HCT116 (cell line): Measurements from ENCODE around the gene ARHGEF16. TPM values are rescaled to one million over a fixed set of nuclear protein-coding genes. Genes with fewer than 3 reads are reported as not detected.

Source experiments
- ATAC-seq: fragments of 200-7000 bp; cut with Tn5 transposase; 2 replicates; pipeline ENCODE4 v1.9.1; 2020; ENCODE audit warnings: mild to moderate bottlenecking, moderate library complexity
- BruUV-seq: library from RNA; stranded (reverse); fragments of 400-500 nt; replicated peaks from 2 replicates; lab custom pipeline; 2021; lab: Mats Ljungman, UMichigan
- CTCF ChIA-PET: fragments of 300-600 bp; sonication (Branson Sonifier 250); formaldehyde crosslinking; loops from one replicate; lab custom pipeline; 2021; ENCODE audit warnings: antibody characterized with exemption; lab: Charles Lee
- POLR2A ChIA-PET: fragments of 300-600, 350-600 bp; sonication (Branson Sonifier 250); formaldehyde crosslinking; loops from one replicate; lab custom pipeline; 2021; ENCODE audit warnings: antibody characterized with exemption; lab: Charles Lee
- RAD21 ChIA-PET, 2 experiments: fragments of 300-600 bp; sonication (Branson Sonifier 250); formaldehyde crosslinking; loops; one replicate each; lab custom pipeline; 2023; ENCODE audit warnings: low total read pairs in 2 of 2; ENCODE audit not compliant: uncharacterized antibody in 2 of 2, unreplicated experiment in 2 of 2, low non-redundant PET in 1 of 2; lab: Charles Lee
- DNase-seq: peaks from one replicate; pipeline ENCODE4 v3.0.0-alpha.2; 2010; ENCODE audit warnings: low read depth, low spot score
- H2AFZ ChIP-seq: fragments of 200-600 bp; shearing (Covaris generic), sonication (generic); 2 replicates; pipeline ENCODE4 v1.6.1; 2017; ENCODE audit warnings: low read depth, mixed run types, mixed read lengths, antibody characterized with exemption, low read length; ENCODE audit not compliant: poor library complexity, severe bottlenecking
- H3K27ac ChIP-seq: 2 replicates; pipeline ENCODE4 v1.5.1; 2012; ENCODE audit warnings: low read depth, low read length
- H3K27me3 ChIP-seq: fragments of 200-600 bp; sonication (generic); 2 replicates; pipeline ENCODE4 v1.6.1; 2016; ENCODE audit warnings: mixed run types, low read length, mixed read lengths; ENCODE audit not compliant: insufficient read depth
- H3K36me3 ChIP-seq, 2 experiments: fragments of 200-500 bp in 1 of 2; fragments of 200-600 bp in 1 of 2; sonication (Bioruptor generic) in 1 of 2; sonication (generic) in 1 of 2; 2 replicates each; pipeline versions ENCODE4 v1.5.1 to v1.6.1; 2014 to 2016; ENCODE audit warnings: low read length in 2 of 2, inconsistent platforms in 1 of 2, mixed read lengths in 1 of 2, mixed run types in 1 of 2; ENCODE audit not compliant: insufficient read depth in 2 of 2, control insufficient read depth in 1 of 2
- H3K4me1 ChIP-seq, 2 experiments: fragments of 200-600 bp in 1 of 2; sonication (generic) in 1 of 2; 2 replicates each; pipeline versions ENCODE4 v1.5.1 to v1.6.1; 2012 to 2017; ENCODE audit warnings: low read length in 2 of 2, inconsistent platforms in 1 of 2, mild to moderate bottlenecking in 1 of 2, mixed read lengths in 1 of 2, mixed run types in 1 of 2, moderate library complexity in 1 of 2; ENCODE audit not compliant: insufficient read depth in 2 of 2, control insufficient read depth in 1 of 2
- H3K4me2 ChIP-seq: fragments of 200-600 bp; sonication (generic); 2 replicates; pipeline ENCODE4 v1.6.1; 2017; ENCODE audit warnings: mixed run types, low read length, mixed read lengths
- H3K4me3 ChIP-seq, 2 experiments: fragments of 200-600 bp in 1 of 2; sonication (generic) in 1 of 2; replicated peaks in 1 of 2; 2 replicates each; pipeline ENCODE4 v1.5.1; 2011 to 2016; ENCODE audit warnings: low read length in 2 of 2, control low read depth in 1 of 2, low read depth in 1 of 2, mild to moderate bottlenecking in 1 of 2, mixed read lengths in 1 of 2, mixed run types in 1 of 2
- H3K79me2 ChIP-seq: fragments of 200-600 bp; sonication (generic); 2 replicates; pipeline ENCODE4 v1.6.1; 2017; ENCODE audit warnings: mild to moderate bottlenecking, mixed run types, low read length, moderate library complexity, mixed read lengths; ENCODE audit not compliant: insufficient read depth
- H3K9ac ChIP-seq: fragments of 200-600 bp; sonication (generic); 2 replicates; pipeline ENCODE4 v1.6.1; 2016; ENCODE audit warnings: low read length, mixed read lengths
- H3K9me2 ChIP-seq: fragments of 200-600 bp; sonication (generic), shearing (Covaris generic); 2 replicates; pipeline ENCODE4 v1.6.1; 2017; ENCODE audit warnings: mixed run types, mild to moderate bottlenecking, moderate library complexity; ENCODE audit not compliant: insufficient read depth
- H3K9me3 ChIP-seq, 2 experiments: fragments of 200-500 bp in 1 of 2; fragments of 200-600 bp in 1 of 2; sonication (Bioruptor generic) in 1 of 2; sonication (generic) in 1 of 2; 2 replicates each; pipeline ENCODE4 v1.6.1; 2014 to 2017; ENCODE audit warnings: low read length in 2 of 2, mixed read lengths in 2 of 2, inconsistent platforms in 1 of 2, low read depth in 1 of 2, mild to moderate bottlenecking in 1 of 2, mixed run types in 1 of 2, moderate library complexity in 1 of 2; ENCODE audit not compliant: control insufficient read depth in 1 of 2, insufficient read depth in 1 of 2
- H4K20me1 ChIP-seq: fragments of 200-600 bp; sonication (generic), shearing (Covaris generic); 2 replicates; pipeline ENCODE4 v1.6.1; 2017; ENCODE audit warnings: mixed run types, mild to moderate bottlenecking, moderate library complexity; ENCODE audit not compliant: insufficient read depth
- EGR1 ChIP-seq: IDR thresholded peaks from 2 replicates; pipeline ENCODE4 v1.6.1; 2012; ENCODE audit warnings: low read depth
- ELF1 ChIP-seq: IDR thresholded peaks from 2 replicates; pipeline ENCODE4 v1.6.1; 2012; ENCODE audit warnings: low read depth, borderline replicate concordance
- EZH2 ChIP-seq: fragments of 200-600 bp; sonication (generic); IDR thresholded peaks from 2 replicates; pipeline ENCODE4 v1.6.1; 2017; ENCODE audit warnings: antibody characterized with exemption, mixed run types
- EZH2phosphoT487 ChIP-seq: fragments of 200-600 bp; IDR thresholded peaks from 2 replicates; pipeline ENCODE4 v1.6.1; 2018; ENCODE audit warnings: antibody characterized with exemption, borderline replicate concordance
- FOSL1 ChIP-seq: IDR thresholded peaks from 2 replicates; pipeline ENCODE4 v1.6.1; 2012; ENCODE audit warnings: low read depth
- JUND ChIP-seq: IDR thresholded peaks from 2 replicates; pipeline ENCODE4 v1.6.1; 2012
- MAX ChIP-seq: IDR thresholded peaks from 2 replicates; pipeline ENCODE4 v1.6.1; 2012
- POLR2A ChIP-seq: IDR thresholded peaks from 2 replicates; pipeline ENCODE4 v1.7.0; 2011; ENCODE audit warnings: borderline replicate concordance; ENCODE audit not compliant: insufficient read depth, insufficient read length; ENCODE audit errors: extremely low read depth
- POLR2AphosphoS5 ChIP-seq: IDR thresholded peaks from 2 replicates; pipeline ENCODE4 v1.6.1; 2011; ENCODE audit warnings: mild to moderate bottlenecking, low read depth, low read length, moderate library complexity
- TCF7L2 ChIP-seq: IDR thresholded peaks from 2 replicates; pipeline ENCODE4 v1.7.0; 2011; ENCODE audit warnings: borderline replicate concordance, inconsistent platforms; ENCODE audit not compliant: insufficient read depth, insufficient read length; ENCODE audit errors: extremely low read depth
- YY1 ChIP-seq: IDR thresholded peaks from 2 replicates; pipeline ENCODE4 v1.6.1; 2011; ENCODE audit warnings: low read length, low read depth, moderate library complexity, mild to moderate bottlenecking; ENCODE audit not compliant: insufficient replicate concordance; ENCODE audit errors: extremely low read depth
- intact Hi-C: fragments of 100-400 bp; cut with micrococcal nuclease; formaldehyde crosslinking; loops from 2 replicates; pipeline ENCODE4 v1.10.0; 2022
- total RNA-seq: library from RNA; stranded (reverse); gene quantifications from one replicate; pipeline ENCODE4 v1.2.1, GENCODE V29; 2021; ENCODE audit not compliant: unreplicated experiment
- TF ChIP-seq, protein P1 (sequence below): IDR thresholded peaks from 2 replicates; pipeline ENCODE4 v1.6.1; 2012
- TF ChIP-seq, protein P2 (sequence below): IDR thresholded peaks from 2 replicates; pipeline ENCODE4 v1.6.1; 2011; ENCODE audit warnings: mild to moderate bottlenecking, low read length, moderate library complexity; ENCODE audit not compliant: insufficient replicate concordance; ENCODE audit errors: extremely low read depth

ARHGEF16 gene
- total RNA-seq, 1 experiment from 2014 or later, result 37.4 TPM

DNA sequence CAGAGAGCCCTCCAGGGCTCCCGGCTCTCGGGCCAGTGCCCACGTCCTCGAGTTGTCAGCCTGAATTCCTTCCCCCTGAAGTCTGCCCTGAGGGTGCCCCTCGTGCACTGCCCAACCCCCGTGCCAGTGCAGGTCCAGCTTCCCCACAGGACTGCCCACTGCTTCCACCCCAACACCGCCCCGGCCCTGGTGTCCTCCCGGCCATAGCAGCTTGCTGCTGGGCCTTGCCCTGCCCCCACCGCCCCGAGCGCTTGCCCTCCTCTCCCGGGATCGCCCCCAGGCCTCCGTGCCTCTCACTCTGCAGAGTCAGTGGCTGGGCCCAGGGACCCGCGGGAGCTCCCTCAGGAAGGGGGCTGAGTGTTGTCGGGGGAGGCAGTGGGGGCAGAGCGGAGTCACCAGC is 24.1 kb upstream of the ARHGEF16 start:
- Histone ChIP-seq H3K79me2 (no peaks in the 10 kb centered on the region), H3K9me3 (no peaks in the 10 kb centered on the region), H3K27ac (no peak overlapping the region), H4K20me1 (no peaks in the 10 kb centered on the region), H3K9me2 (no peaks in the 10 kb centered on the region), H3K4me1 (no peaks in the 10 kb centered on the region), H3K27me3 (no peaks in the 10 kb centered on the region), H3K9ac (no peak overlapping the region), H3K4me3 (no peak overlapping the region), H3K4me2 (no peak overlapping the region), H3K36me3 (no peaks in the 10 kb centered on the region), H2AFZ (no peak overlapping the region)
- no TSS peak for BruUV-seq
- ChIA-PET CTCF (interaction anchor here (1.1 kb wide), 1 partner anchor 23 kb away, joined by 3 read pairs; no protein-coding TSS in a partner anchor), RAD21 (no interaction called here), POLR2A (no interaction called here)
- ATAC-seq (no peak), DNase-seq (no peak)
- intact Hi-C loops, result no loop called here
- TF ChIP-seq EZH2 (no peak), EGR1 (no peak), YY1 (no peak), ELF1 (no peak), EZH2phosphoT487 (no peak), FOSL1 (no peak), POLR2A (no peak), TCF7L2 (no peak), MAX (no peak), JUND (no peak), POLR2AphosphoS5 (no peak)
- TF ChIP-seq, protein P1, sequence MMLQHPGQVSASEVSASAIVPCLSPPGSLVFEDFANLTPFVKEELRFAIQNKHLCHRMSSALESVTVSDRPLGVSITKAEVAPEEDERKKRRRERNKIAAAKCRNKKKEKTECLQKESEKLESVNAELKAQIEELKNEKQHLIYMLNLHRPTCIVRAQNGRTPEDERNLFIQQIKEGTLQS, result no peak
- TF ChIP-seq, protein P2, sequence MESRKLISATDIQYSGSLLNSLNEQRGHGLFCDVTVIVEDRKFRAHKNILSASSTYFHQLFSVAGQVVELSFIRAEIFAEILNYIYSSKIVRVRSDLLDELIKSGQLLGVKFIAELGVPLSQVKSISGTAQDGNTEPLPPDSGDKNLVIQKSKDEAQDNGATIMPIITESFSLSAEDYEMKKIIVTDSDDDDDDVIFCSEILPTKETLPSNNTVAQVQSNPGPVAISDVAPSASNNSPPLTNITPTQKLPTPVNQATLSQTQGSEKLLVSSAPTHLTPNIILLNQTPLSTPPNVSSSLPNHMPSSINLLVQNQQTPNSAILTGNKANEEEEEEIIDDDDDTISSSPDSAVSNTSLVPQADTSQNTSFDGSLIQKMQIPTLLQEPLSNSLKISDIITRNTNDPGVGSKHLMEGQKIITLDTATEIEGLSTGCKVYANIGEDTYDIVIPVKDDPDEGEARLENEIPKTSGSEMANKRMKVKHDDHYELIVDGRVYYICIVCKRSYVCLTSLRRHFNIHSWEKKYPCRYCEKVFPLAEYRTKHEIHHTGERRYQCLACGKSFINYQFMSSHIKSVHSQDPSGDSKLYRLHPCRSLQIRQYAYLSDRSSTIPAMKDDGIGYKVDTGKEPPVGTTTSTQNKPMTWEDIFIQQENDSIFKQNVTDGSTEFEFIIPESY, result no peak
